Fibroblast of lung (primary cell): ENCODE measurements around the gene SF3B1. TPM values are rescaled to one million over a fixed set of nuclear protein-coding genes. Genes with fewer than 3 reads are reported as not detected.
"Not testable (repeated sequence)": the region's sequence is repeated elsewhere in the genome, so short reads cannot be mapped to it uniquely, and the experiment has no call there.

ENCODE experiments used
- DNase-seq, 2 donors: peaks; one replicate each; pipeline versions ENCODE4 v3.0.0 to v3.0.0-alpha.2; 2010; ENCODE audit warnings: low read depth in 2 of 2
- H2AFZ ChIP-seq: 2 replicates; pipeline ENCODE4 v1.5.1; 2012; ENCODE audit warnings: low read length, control low read depth, inconsistent platforms
- H3K27ac ChIP-seq: 2 replicates; pipeline ENCODE4 v1.5.1; 2011; ENCODE audit warnings: low read length, control low read depth; ENCODE audit not compliant: insufficient read depth
- H3K27me3 ChIP-seq: 2 replicates; pipeline ENCODE4 v1.5.1; 2011; ENCODE audit warnings: mild to moderate bottlenecking, low read length; ENCODE audit not compliant: control insufficient read depth, insufficient read depth
- H3K36me3 ChIP-seq: 2 replicates; pipeline ENCODE4 v1.5.1; 2011; ENCODE audit warnings: low read length; ENCODE audit not compliant: control insufficient read depth, insufficient read depth
- H3K4me1 ChIP-seq: 2 replicates; pipeline ENCODE4 v1.5.1; 2011; ENCODE audit warnings: low read length; ENCODE audit not compliant: control insufficient read depth, insufficient read depth; ENCODE audit errors: extremely low read depth
- H3K4me2 ChIP-seq: 2 replicates; pipeline ENCODE4 v1.5.1; 2011; ENCODE audit warnings: low read length, control low read depth; ENCODE audit not compliant: insufficient read depth; ENCODE audit errors: extremely low read depth
- H3K4me3 ChIP-seq, 4 experiments: fragments of 200-600 bp in 1 of 4; sonication (generic) in 1 of 4; replicated peaks in 1 of 4; 2 replicates each; pipeline ENCODE4 v1.5.1; 2011 to 2016; ENCODE audit warnings: low read length in 4 of 4, low read depth in 3 of 4, mild to moderate bottlenecking in 3 of 4, control low read depth in 2 of 4, inconsistent platforms in 1 of 4, mixed read lengths in 1 of 4; ENCODE audit not compliant: insufficient read depth in 1 of 4; ENCODE audit errors: control extremely low read depth in 1 of 4
- H3K79me2 ChIP-seq: 2 replicates; pipeline ENCODE4 v1.5.1; 2012; ENCODE audit warnings: mild to moderate bottlenecking, low read length, inconsistent platforms; ENCODE audit not compliant: control insufficient read depth, insufficient read depth
- H3K9ac ChIP-seq: 2 replicates; pipeline ENCODE4 v1.5.1; 2011; ENCODE audit warnings: mild to moderate bottlenecking, low read length, control low read depth; ENCODE audit not compliant: insufficient read depth
- H3K9me3 ChIP-seq: 2 replicates; pipeline ENCODE4 v1.5.1; 2012; ENCODE audit warnings: low read depth, low read length; ENCODE audit not compliant: control insufficient read depth, insufficient read depth
- H4K20me1 ChIP-seq: 2 replicates; pipeline ENCODE4 v1.5.1; 2011; ENCODE audit warnings: low read length; ENCODE audit not compliant: control insufficient read depth, insufficient read depth; ENCODE audit errors: extremely low read depth
- EZH2 ChIP-seq: IDR thresholded peaks from 2 replicates; pipeline ENCODE4 v1.5.1; 2012; ENCODE audit warnings: low read length, control low read depth, mild to moderate bottlenecking; ENCODE audit errors: missing control alignments
- polyA plus RNA-seq, 2 donors: library from polyadenylated mRNA; depleted of rRNA in 1 of 2; stranded (reverse) in 1 of 2; unstranded in 1 of 2; fragments of >200 nt; gene quantifications; 2 replicates each; pipeline ENCODE4 v1.2.1, GENCODE V29; 2011 to 2012; ENCODE audit warnings: missing spikeins in 1 of 2
- total RNA-seq: library from RNA; depleted of rRNA; stranded (reverse); fragments of >200 nt; gene quantifications from 2 replicates; pipeline ENCODE4 v1.2.1, GENCODE V29; 2014
- TF ChIP-seq, protein P1 (sequence below), 2 donors: IDR thresholded peaks in 1 of 2; conservative IDR thresholded peaks in 1 of 2; 1 replicate in 1 of 2; 2 replicates in 1 of 2; pipeline ENCODE4 v1.5.1; 2011 to 2012; ENCODE audit warnings: low read length in 2 of 2, control low read depth in 1 of 2, inconsistent platforms in 1 of 2, low read depth in 1 of 2, mild to moderate bottlenecking in 1 of 2

The SF3B1 gene
- total and polyA plus RNA-seq, 2 donors (not counting 1 experiment from before 2014, with no cell fraction given), result 195 to 509 TPM

DNA sequence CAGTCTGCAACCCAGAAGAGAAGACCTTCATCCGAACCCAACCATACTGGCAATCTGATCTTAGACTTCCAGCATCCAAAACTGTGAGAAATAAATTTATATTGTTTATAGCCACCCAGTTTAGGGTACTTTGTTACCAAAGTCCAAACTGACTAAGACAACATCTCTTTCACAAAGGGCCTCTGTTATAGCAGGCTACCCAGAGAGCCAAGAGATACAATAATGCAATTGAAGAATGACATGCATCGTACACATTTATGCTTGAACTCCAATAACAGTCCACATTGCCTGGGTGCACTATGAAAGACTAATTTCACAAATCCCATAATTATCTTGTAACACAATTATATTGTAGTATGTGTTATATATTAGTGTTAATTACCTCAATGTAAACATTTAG is 85.1 kb downstream of the SF3B1 start:
- H3K27me3 ChIP-seq, result no peaks in the 10 kb centered on the region
- H3K36me3 ChIP-seq, result no peaks in the 10 kb centered on the region
- no peaks in the 10 kb centered on the region for H3K4me1 ChIP-seq
- no peak for DNase-seq
- H3K9me3 ChIP-seq, result no peaks in the 10 kb centered on the region
- H3K79me2 ChIP-seq, result no peaks in the 10 kb centered on the region
- no peak overlapping the region for H3K4me3 ChIP-seq
- no peak overlapping the region for H3K4me2 ChIP-seq
- no peak overlapping the region for H3K9ac ChIP-seq
- H4K20me1 ChIP-seq, result no peaks in the 10 kb centered on the region
- TF ChIP-seq EZH2, result no peak
- TF ChIP-seq, protein P1, sequence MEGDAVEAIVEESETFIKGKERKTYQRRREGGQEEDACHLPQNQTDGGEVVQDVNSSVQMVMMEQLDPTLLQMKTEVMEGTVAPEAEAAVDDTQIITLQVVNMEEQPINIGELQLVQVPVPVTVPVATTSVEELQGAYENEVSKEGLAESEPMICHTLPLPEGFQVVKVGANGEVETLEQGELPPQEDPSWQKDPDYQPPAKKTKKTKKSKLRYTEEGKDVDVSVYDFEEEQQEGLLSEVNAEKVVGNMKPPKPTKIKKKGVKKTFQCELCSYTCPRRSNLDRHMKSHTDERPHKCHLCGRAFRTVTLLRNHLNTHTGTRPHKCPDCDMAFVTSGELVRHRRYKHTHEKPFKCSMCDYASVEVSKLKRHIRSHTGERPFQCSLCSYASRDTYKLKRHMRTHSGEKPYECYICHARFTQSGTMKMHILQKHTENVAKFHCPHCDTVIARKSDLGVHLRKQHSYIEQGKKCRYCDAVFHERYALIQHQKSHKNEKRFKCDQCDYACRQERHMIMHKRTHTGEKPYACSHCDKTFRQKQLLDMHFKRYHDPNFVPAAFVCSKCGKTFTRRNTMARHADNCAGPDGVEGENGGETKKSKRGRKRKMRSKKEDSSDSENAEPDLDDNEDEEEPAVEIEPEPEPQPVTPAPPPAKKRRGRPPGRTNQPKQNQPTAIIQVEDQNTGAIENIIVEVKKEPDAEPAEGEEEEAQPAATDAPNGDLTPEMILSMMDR (conservative IDR thresholded peaks at IDR 0.05 in 1 of 2, IDR thresholded peaks at IDR 0.05 in 1 of 2; ENCODE audit: low read depth in 1 of 2, low read length in 2 of 2), result no peak
- no peak overlapping the region for H2AFZ ChIP-seq
- H3K27ac ChIP-seq, result no peak overlapping the region

GRCh38 chr2:197348721-197349360 is 86.0 kb downstream of the SF3B1 start:
- Histone ChIP-seq H3K9ac (no peak overlapping the region), H3K79me2 (no peaks in the 10 kb centered on the region), H3K4me3 (no peak overlapping the region), H3K4me2 (no peak overlapping the region), H3K27ac (no peak overlapping the region), H3K36me3 (no peaks in the 10 kb centered on the region), H2AFZ (no peak overlapping the region), H4K20me1 (no peaks in the 10 kb centered on the region), H3K27me3 (no peaks in the 10 kb centered on the region), H3K9me3 (no peaks in the 10 kb centered on the region), H3K4me1 (no peaks in the 10 kb centered on the region)
- TF ChIP-seq, protein P1 (conservative IDR thresholded peaks at IDR 0.05 in 1 of 2, IDR thresholded peaks at IDR 0.05 in 1 of 2; ENCODE audit: low read depth in 1 of 2, low read length in 2 of 2), result no peak
- no peak for DNase-seq

- H3K36me3 ChIP-seq, result no peaks in the 10 kb centered on the region
- TF ChIP-seq, protein P1 (conservative IDR thresholded peaks at IDR 0.05 in 1 of 2, IDR thresholded peaks at IDR 0.05 in 1 of 2; ENCODE audit: low read depth in 1 of 2, low read length in 2 of 2), result no peak
- TF ChIP-seq EZH2, result no peak
- H3K27me3 ChIP-seq, result no peaks in the 10 kb centered on the region
- H3K9me3 ChIP-seq, result no peaks in the 10 kb centered on the region
- H3K4me2 ChIP-seq, result no peak overlapping the region
- no peak for DNase-seq
- no peaks in the 10 kb centered on the region for H3K4me1 ChIP-seq
- H4K20me1 ChIP-seq, result no peaks in the 10 kb centered on the region
- H3K27ac ChIP-seq, result no peak overlapping the region
- no peaks in the 10 kb centered on the region for H3K79me2 ChIP-seq
- H3K9ac ChIP-seq, result no peak overlapping the region
- H3K4me3 ChIP-seq, result no peak overlapping the region
- no peak overlapping the region for H2AFZ ChIP-seq
Measured at GRCh38 chr2:197345846-197346370, 88.9 kb downstream of the SF3B1 start.

- H2AFZ ChIP-seq, H3K9me3 ChIP-seq, H3K79me2 ChIP-seq, H3K4me2 ChIP-seq, DNase-seq, H3K27me3 ChIP-seq, H3K4me3 ChIP-seq, H3K36me3 ChIP-seq, H3K27ac ChIP-seq, H4K20me1 ChIP-seq, H3K4me1 ChIP-seq, H3K9ac ChIP-seq: not testable (repeated sequence)
Measured at GRCh38 chr2:197343968-197344367, 90.9 kb downstream of the SF3B1 start.
